Hepatocyte (in vitro differentiated cells): Measurements from ENCODE around the gene ADCY9. TPM values are rescaled to one million over a fixed set of nuclear protein-coding genes. Genes with fewer than 3 reads are reported as not detected.
A peak's percentile ranks its signal among the peaks of the same experiment; 100 is the strongest.

Experiments used
- DNase-seq: peaks from one replicate; pipeline ENCODE4 v3.0.0-alpha.2; 2016; ENCODE audit warnings: low spot score
- H2AFZ ChIP-seq: fragments of 200-600 bp; sonication (generic); 2 replicates; pipeline ENCODE4 v1.6.0; 2016; ENCODE audit warnings: antibody characterized with exemption, mild to moderate bottlenecking
- H3K27ac ChIP-seq: fragments of 200-600 bp; sonication (generic); 2 replicates; pipeline ENCODE4 v1.5.1; 2016; ENCODE audit warnings: mild to moderate bottlenecking
- H3K27me3 ChIP-seq: fragments of 200-600 bp; sonication (generic); 2 replicates; pipeline ENCODE4 v1.6.1; 2016
- H3K36me3 ChIP-seq: fragments of 200-600 bp; sonication (generic); replicated peaks from 2 replicates; pipeline ENCODE4 v1.5.1; 2016; ENCODE audit warnings: low read depth; ENCODE audit not compliant: insufficient read depth
- H3K4me1 ChIP-seq: fragments of 200-600 bp; sonication (generic); 2 replicates; pipeline ENCODE4 v1.5.1; 2016; ENCODE audit warnings: mild to moderate bottlenecking, moderate library complexity; ENCODE audit not compliant: insufficient read depth
- H3K4me2 ChIP-seq: fragments of 200-600 bp; sonication (generic); 2 replicates; pipeline ENCODE4 v1.6.0; 2016
- H3K4me3 ChIP-seq: fragments of 200-600 bp; sonication (generic); 2 replicates; pipeline ENCODE4 v1.5.1; 2016; ENCODE audit warnings: mild to moderate bottlenecking
- H3K79me2 ChIP-seq: fragments of 200-600 bp; sonication (generic); 2 replicates; pipeline ENCODE4 v1.6.0; 2017; ENCODE audit warnings: mild to moderate bottlenecking
- H3K9me2 ChIP-seq: fragments of 200-600 bp; sonication (generic); replicated peaks from 2 replicates; pipeline ENCODE4 v1.6.0; 2017; ENCODE audit warnings: mild to moderate bottlenecking; ENCODE audit not compliant: insufficient read depth
- H3K9me3 ChIP-seq: fragments of 200-600 bp; sonication (generic); 2 replicates; pipeline ENCODE4 v1.5.1; 2016; ENCODE audit warnings: low read depth, mild to moderate bottlenecking
- H4K20me1 ChIP-seq: fragments of 200-600 bp; sonication (generic); 2 replicates; pipeline ENCODE4 v1.6.0; 2016; ENCODE audit warnings: mild to moderate bottlenecking; ENCODE audit not compliant: insufficient read depth, poor library complexity, severe bottlenecking
- EZH2 ChIP-seq: fragments of 200-600 bp; sonication (generic); IDR thresholded peaks from 2 replicates; pipeline ENCODE4 v1.6.1; 2016; ENCODE audit warnings: antibody characterized with exemption, mild to moderate bottlenecking, borderline replicate concordance
- EZH2phosphoT487 ChIP-seq: fragments of 200-600 bp; sonication (generic); IDR thresholded peaks from one replicate; pipeline ENCODE4 v1.6.1; 2018; ENCODE audit warnings: antibody characterized with exemption, mild to moderate bottlenecking, low read depth, moderate library complexity; ENCODE audit not compliant: unreplicated experiment, severe bottlenecking
- WGBS: methylation state at CpG from one replicate; pipeline ENCODE4 v1.1.6; 2016; ENCODE audit warnings: low lambda C conversion rate; ENCODE audit errors: missing lambda C conversion rate; 5-methylcytosine and 5-hydroxymethylcytosine counted together
- polyA plus RNA-seq: library from polyadenylated mRNA; unstranded; fragments of >200 nt; fragmentation: Nextera tagmentation; extraction: Ambion mirVana; gene quantifications from 2 replicates; pipeline ENCODE4 v1.2.1, GENCODE V29; 2016
- total RNA-seq: library from RNA; depleted of rRNA; stranded (reverse); fragments of >200 nt; gene quantifications from 2 replicates; pipeline ENCODE4 v1.2.3, GENCODE V29; 2014
- TF ChIP-seq, protein P1 (sequence below): fragments of 200-600 bp; sonication (generic); IDR thresholded peaks from 2 replicates; pipeline ENCODE4 v1.5.1; 2016; ENCODE audit warnings: antibody characterized with exemption, mild to moderate bottlenecking; ENCODE audit not compliant: poor library complexity

The ADCY9 gene
- total and polyA plus RNA-seq, 2 experiments from 2014 or later = 12.0 to 15.9 TPM

DNA sequence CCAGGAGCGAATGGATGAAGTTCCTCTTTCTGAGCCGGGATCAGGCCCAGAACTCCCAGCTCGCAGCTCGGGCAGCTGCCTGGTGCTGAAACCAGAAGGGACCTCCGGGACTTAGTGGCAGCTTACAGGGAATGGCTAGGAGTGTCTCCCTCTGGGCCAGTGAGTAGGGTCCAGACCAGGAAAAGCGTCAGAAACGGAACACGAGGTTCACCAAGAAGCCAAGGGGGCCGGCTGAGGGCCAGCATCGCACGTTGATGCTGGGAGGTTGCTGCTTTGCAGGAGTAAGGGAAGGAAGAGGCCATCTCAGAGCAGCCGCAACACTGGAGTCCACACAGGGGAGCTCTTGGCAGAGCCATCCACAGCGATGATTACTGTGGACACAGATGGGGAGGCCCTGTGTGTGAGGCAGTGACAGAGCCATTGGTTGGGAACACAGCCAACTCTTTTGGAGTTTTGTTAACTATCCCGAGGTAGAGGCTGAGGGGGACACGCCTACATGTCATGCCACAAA is 161.8 kb downstream of the ADCY9 start:
- H3K9me3 ChIP-seq = no peaks in the 10 kb centered on the region
- no peaks in the 10 kb centered on the region for H3K9me2 ChIP-seq
- no peaks in the 10 kb centered on the region for H4K20me1 ChIP-seq
- peak; percentile 41 for DNase-seq
- H3K36me3 ChIP-seq = no peaks in the 10 kb centered on the region
- no peaks in the 10 kb centered on the region for H3K79me2 ChIP-seq
- H2AFZ ChIP-seq = no peak overlapping the region
- H3K4me2 ChIP-seq = no peak overlapping the region
- no peaks in the 10 kb centered on the region for H3K27me3 ChIP-seq
- no peak overlapping the region for H3K4me3 ChIP-seq
- TF ChIP-seq EZH2phosphoT487 = no peak
- TF ChIP-seq EZH2 = no peak
- TF ChIP-seq, protein P1, sequence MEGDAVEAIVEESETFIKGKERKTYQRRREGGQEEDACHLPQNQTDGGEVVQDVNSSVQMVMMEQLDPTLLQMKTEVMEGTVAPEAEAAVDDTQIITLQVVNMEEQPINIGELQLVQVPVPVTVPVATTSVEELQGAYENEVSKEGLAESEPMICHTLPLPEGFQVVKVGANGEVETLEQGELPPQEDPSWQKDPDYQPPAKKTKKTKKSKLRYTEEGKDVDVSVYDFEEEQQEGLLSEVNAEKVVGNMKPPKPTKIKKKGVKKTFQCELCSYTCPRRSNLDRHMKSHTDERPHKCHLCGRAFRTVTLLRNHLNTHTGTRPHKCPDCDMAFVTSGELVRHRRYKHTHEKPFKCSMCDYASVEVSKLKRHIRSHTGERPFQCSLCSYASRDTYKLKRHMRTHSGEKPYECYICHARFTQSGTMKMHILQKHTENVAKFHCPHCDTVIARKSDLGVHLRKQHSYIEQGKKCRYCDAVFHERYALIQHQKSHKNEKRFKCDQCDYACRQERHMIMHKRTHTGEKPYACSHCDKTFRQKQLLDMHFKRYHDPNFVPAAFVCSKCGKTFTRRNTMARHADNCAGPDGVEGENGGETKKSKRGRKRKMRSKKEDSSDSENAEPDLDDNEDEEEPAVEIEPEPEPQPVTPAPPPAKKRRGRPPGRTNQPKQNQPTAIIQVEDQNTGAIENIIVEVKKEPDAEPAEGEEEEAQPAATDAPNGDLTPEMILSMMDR = peak; percentile 25
- peaks cover 15% of the 10 kb centered on the region for H3K4me1 ChIP-seq
- WGBS = 83% methylated on average over 15 of the region's 15 CpGs
- H3K27ac ChIP-seq = no peak overlapping the region

DNA sequence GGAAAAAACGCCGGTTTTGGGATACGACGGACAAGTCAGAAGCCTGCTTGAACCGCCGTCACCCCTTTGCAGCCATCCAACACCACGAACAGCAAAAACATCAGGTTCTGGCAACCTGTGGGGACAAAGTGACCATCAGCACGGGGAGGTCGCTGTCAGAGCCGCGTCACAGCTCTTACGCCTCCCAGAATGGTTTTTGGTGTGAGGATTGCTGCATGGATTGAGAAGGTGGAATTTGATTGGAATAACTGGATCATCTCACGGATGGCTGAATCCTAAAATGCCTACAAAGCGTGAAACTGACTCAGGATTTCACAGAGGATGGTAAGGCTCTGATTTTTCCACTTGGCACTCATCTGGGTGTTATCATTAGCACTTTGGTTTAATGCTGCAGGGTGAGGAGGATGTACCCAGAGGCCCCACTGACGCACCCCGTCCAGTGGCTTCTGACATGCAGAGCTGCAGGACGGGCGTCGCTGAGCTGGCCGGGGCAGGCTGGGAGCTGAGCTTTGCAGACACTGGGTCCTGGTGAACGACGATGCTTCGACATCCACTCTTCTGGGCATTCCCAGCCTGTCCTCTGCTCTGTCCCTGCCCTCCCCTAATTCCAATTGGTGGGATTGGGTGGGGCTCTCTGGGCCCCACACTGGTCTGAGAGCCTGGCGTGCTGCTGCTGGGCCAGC is 162.4 kb downstream of the ADCY9 start:
- Histone ChIP-seq H2AFZ (no peak overlapping the region), H3K4me1 (peaks cover 15% of the 10 kb centered on the region), H3K4me2 (no peak overlapping the region), H3K27ac (no peak overlapping the region), H3K79me2 (no peaks in the 10 kb centered on the region), H3K9me3 (no peaks in the 10 kb centered on the region), H3K36me3 (no peaks in the 10 kb centered on the region), H4K20me1 (no peaks in the 10 kb centered on the region), H3K9me2 (no peaks in the 10 kb centered on the region), H3K4me3 (no peak overlapping the region), H3K27me3 (no peaks in the 10 kb centered on the region)
- 91% methylated on average over 24 of the region's 24 CpGs for WGBS
- no peak for TF ChIP-seq EZH2phosphoT487
- TF ChIP-seq EZH2 = no peak
- TF ChIP-seq, protein P1 = no peak
- DNase-seq = no peak

DNA sequence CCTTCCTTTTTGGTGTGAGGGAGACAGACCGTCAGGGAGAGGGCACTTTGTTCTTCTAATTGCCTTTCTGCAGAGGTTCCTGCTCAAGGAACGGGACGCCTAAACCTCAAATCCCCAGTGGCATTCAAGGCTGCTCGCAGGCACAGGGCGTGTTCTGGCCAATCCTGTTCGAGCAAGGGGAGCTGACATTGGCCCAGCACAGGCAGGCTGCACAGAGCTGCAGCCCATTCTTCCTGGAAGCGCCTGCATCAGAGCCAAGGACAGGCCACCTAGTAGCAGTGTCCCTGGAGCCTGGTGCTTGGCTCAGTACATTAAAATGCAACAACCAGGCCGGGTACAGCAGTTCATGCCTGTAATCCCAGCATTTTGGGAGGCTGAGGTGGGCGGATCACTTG is 163.5 kb downstream of the ADCY9 start:
- 72% methylated on average over 9 of the region's 9 CpGs for WGBS
- no peaks in the 10 kb centered on the region for H4K20me1 ChIP-seq
- H3K9me2 ChIP-seq = no peaks in the 10 kb centered on the region
- no peak for DNase-seq
- no peaks in the 10 kb centered on the region for H3K27me3 ChIP-seq
- no peaks in the 10 kb centered on the region for H3K36me3 ChIP-seq
- H3K4me1 ChIP-seq = peaks cover 15% of the 10 kb centered on the region
- H2AFZ ChIP-seq = no peak overlapping the region
- H3K79me2 ChIP-seq = no peaks in the 10 kb centered on the region
- no peaks in the 10 kb centered on the region for H3K9me3 ChIP-seq
- no peak for TF ChIP-seq EZH2
- no peak for TF ChIP-seq EZH2phosphoT487
- TF ChIP-seq, protein P1 = no peak
- H3K4me2 ChIP-seq = no peak overlapping the region
- no peak overlapping the region for H3K4me3 ChIP-seq
- peak overlapping the region; percentile 38 for H3K27ac ChIP-seq
